SU-DHL-6 (cell line): ENCODE data around the gene TAS2R43.

ENCODE experiments used
- H2AFZ ChIP-seq: fragments of 200-600 bp; sonication (generic); 2 replicates; pipeline ENCODE4 v1.6.1; 2014; ENCODE audit warnings: low read depth, mild to moderate bottlenecking, moderate library complexity, mixed read lengths, antibody characterized with exemption, low read length; ENCODE audit not compliant: severe bottlenecking
- H3F3A ChIP-seq: fragments of 200-600 bp; shearing (Covaris generic); 2 replicates; pipeline ENCODE4 v1.6.0; 2016; ENCODE audit warnings: antibody characterized with exemption, mild to moderate bottlenecking; ENCODE audit not compliant: insufficient read depth
- H3K27ac ChIP-seq: fragments of 200-600 bp; sonication (generic); 2 replicates; pipeline ENCODE4 v1.5.1; 2016; ENCODE audit warnings: low read depth, mild to moderate bottlenecking, low read length, moderate library complexity, mixed read lengths
- H3K27me3 ChIP-seq: fragments of 200-600 bp; sonication (generic), shearing (Covaris generic); 2 replicates; pipeline ENCODE4 v1.6.0; 2014; ENCODE audit warnings: mild to moderate bottlenecking, low read length
- H3K36me3 ChIP-seq: fragments of 200-600 bp; sonication (generic); 2 replicates; pipeline ENCODE4 v1.6.1; 2014; ENCODE audit warnings: mild to moderate bottlenecking, low read length, mixed read lengths
- H3K4me2 ChIP-seq: fragments of 300-600, 200-600 bp; shearing (Covaris generic), sonication (generic); 2 replicates; pipeline ENCODE4 v1.6.0; 2014; ENCODE audit warnings: low read length, low read depth, mild to moderate bottlenecking; ENCODE audit not compliant: poor library complexity, severe bottlenecking
- H3K4me3 ChIP-seq: fragments of 200-600 bp; sonication (generic); 2 replicates; pipeline ENCODE4 v1.5.1; 2014; ENCODE audit warnings: antibody characterized with exemption, low read length, mild to moderate bottlenecking, mixed read lengths; ENCODE audit not compliant: insufficient read depth, poor library complexity, severe bottlenecking
- H3K79me2 ChIP-seq: fragments of 200-600 bp; sonication (generic); 2 replicates; pipeline ENCODE4 v1.6.1; 2014; ENCODE audit warnings: mild to moderate bottlenecking, low read length, moderate library complexity; ENCODE audit not compliant: insufficient read depth
- H3K9ac ChIP-seq: fragments of 200-600 bp; sonication (generic); 2 replicates; pipeline ENCODE4 v1.7.0; 2014; ENCODE audit warnings: mild to moderate bottlenecking, low read length
- H3K9me2 ChIP-seq: fragments of 200-600 bp; sonication (generic); replicated peaks from 2 replicates; pipeline ENCODE4 v1.6.1; 2014; ENCODE audit warnings: low read length; ENCODE audit not compliant: insufficient read depth
- H3K9me3 ChIP-seq: fragments of 200-600 bp; sonication (generic); 2 replicates; pipeline ENCODE4 v1.6.1; 2014; ENCODE audit warnings: low read length, mixed read lengths; ENCODE audit not compliant: insufficient read depth
- H4K20me1 ChIP-seq: fragments of 200-600 bp; sonication (generic); 2 replicates; pipeline ENCODE4 v1.6.1; 2014; ENCODE audit warnings: low read depth, mild to moderate bottlenecking, antibody characterized with exemption, low read length, moderate library complexity, mixed read lengths
- CTCF ChIP-seq: fragments of 200-600 bp; sonication (generic); IDR thresholded peaks from one replicate; pipeline ENCODE4 v1.5.1; 2017; ENCODE audit warnings: antibody characterized with exemption, mild to moderate bottlenecking, low read length, moderate library complexity; ENCODE audit not compliant: insufficient read depth, poor library complexity, severe bottlenecking
- EZH2phosphoT487 ChIP-seq: fragments of 200-600 bp; sonication (generic), shearing (Covaris generic); conservative IDR thresholded peaks from 2 replicates; pipeline ENCODE4 v1.6.1; 2018; ENCODE audit warnings: mild to moderate bottlenecking, antibody characterized with exemption, low read length, moderate library complexity, mixed read lengths

The TAS2R43 gene

GRCh38 chr12:11089246-11089645 is 2.9 kb downstream of the TAS2R43 start:
- H3K4me3 ChIP-seq = no peak overlapping the region
- no peaks in the 10 kb centered on the region for H3K36me3 ChIP-seq
- TF ChIP-seq EZH2phosphoT487 (no peak), CTCF (no peak)
- H3K27me3 ChIP-seq = no peaks in the 10 kb centered on the region
- H3K9ac ChIP-seq = no peak overlapping the region
- no peak overlapping the region for H2AFZ ChIP-seq
- no peak overlapping the region for H3K4me2 ChIP-seq
- no peaks in the 10 kb centered on the region for H4K20me1 ChIP-seq
- no peaks in the 10 kb centered on the region for H3K9me2 ChIP-seq
- H3K9me3 ChIP-seq = no peaks in the 10 kb centered on the region
- H3K27ac ChIP-seq = no peak overlapping the region
- no peaks in the 10 kb centered on the region for H3F3A ChIP-seq
- H3K79me2 ChIP-seq = no peaks in the 10 kb centered on the region

GRCh38 chr12:11085419-11085818 is 6.7 kb downstream of the TAS2R43 start:
- Histone ChIP-seq H3K27ac (no peak overlapping the region), H3K79me2 (no peaks in the 10 kb centered on the region), H3K36me3 (no peaks in the 10 kb centered on the region), H3K9me3 (no peaks in the 10 kb centered on the region), H3K27me3 (no peaks in the 10 kb centered on the region), H4K20me1 (no peaks in the 10 kb centered on the region), H3K9ac (no peak overlapping the region), H3K4me3 (no peak overlapping the region), H2AFZ (no peak overlapping the region), H3K9me2 (no peaks in the 10 kb centered on the region), H3F3A (no peaks in the 10 kb centered on the region), H3K4me2 (no peak overlapping the region)
- TF ChIP-seq CTCF (no peak), EZH2phosphoT487 (no peak)

GRCh38 chr12:11081987-11082386 is 10.1 kb downstream of the TAS2R43 start:
- Histone ChIP-seq H3K9me3 (no peaks in the 10 kb centered on the region), H3K27me3 (no peaks in the 10 kb centered on the region), H3K4me2 (no peak overlapping the region), H3K9ac (no peak overlapping the region), H3K9me2 (no peaks in the 10 kb centered on the region), H4K20me1 (no peaks in the 10 kb centered on the region), H3F3A (no peaks in the 10 kb centered on the region), H3K79me2 (no peaks in the 10 kb centered on the region), H2AFZ (no peak overlapping the region), H3K27ac (no peak overlapping the region), H3K36me3 (no peaks in the 10 kb centered on the region), H3K4me3 (no peak overlapping the region)
- TF ChIP-seq CTCF (no peak), EZH2phosphoT487 (no peak)

GRCh38 chr12:11078246-11078645 is 13.9 kb downstream of the TAS2R43 start:
- Histone ChIP-seq H3K9ac (no peak overlapping the region), H3F3A (no peaks in the 10 kb centered on the region), H3K9me3 (no peaks in the 10 kb centered on the region), H2AFZ (no peak overlapping the region), H3K9me2 (no peaks in the 10 kb centered on the region), H3K4me2 (no peak overlapping the region), H4K20me1 (no peaks in the 10 kb centered on the region), H3K36me3 (no peaks in the 10 kb centered on the region), H3K27ac (no peak overlapping the region), H3K27me3 (no peaks in the 10 kb centered on the region), H3K79me2 (no peaks in the 10 kb centered on the region), H3K4me3 (no peak overlapping the region)
- TF ChIP-seq EZH2phosphoT487 = no peak
- TF ChIP-seq CTCF = no peak
